HepG2 (cell line): ENCODE data around the gene NCR1. TPM values are rescaled to one million over a fixed set of nuclear protein-coding genes. Genes with fewer than 3 reads are reported as not detected.

Experiments used
- ATAC-seq: fragments of 200-7000 bp; cut with Tn5 transposase; 3 replicates; pipeline ENCODE4 v1.9.1; 2020; ENCODE audit warnings: mild to moderate bottlenecking, moderate library complexity
- BruUV-seq: library from RNA; stranded (reverse); fragments of 400-500 nt; replicated peaks from 2 replicates; lab custom pipeline; 2021; lab: Mats Ljungman, UMichigan
- CTCF ChIA-PET: fragments of 300-600 bp; formaldehyde crosslinking; extraction: SDS; loops from one replicate; lab custom pipeline; 2021; ENCODE audit warnings: low total read pairs, inconsistent platforms, low intra/inter-chr PET ratio; lab: Yijun Ruan, JAX
- POLR2A ChIA-PET: fragments of 350-600 bp; sonication (Branson Sonifier 250); formaldehyde crosslinking; loops from one replicate; lab custom pipeline; 2020; ENCODE audit warnings: antibody characterized with exemption, inconsistent platforms; lab: Yijun Ruan, JAX
- DNase-seq: peaks from one replicate; pipeline ENCODE4 v3.0.0-alpha.2; 2015; ENCODE audit warnings: low spot score
- FAIRE-seq: peaks from 3 replicates; lab custom pipeline; 2011; peaks lifted over from hg19 to GRCh38; lab: Jason Lieb, UNC
- H2AFZ ChIP-seq: one replicate; pipeline ENCODE4 v1.6.1; 2011; ENCODE audit warnings: low read length, inconsistent platforms
- H3K27ac ChIP-seq: fragments of 300-600 bp; 3 replicates; pipeline ENCODE4 v1.8.0; 2011; ENCODE audit warnings: mixed run types, mild to moderate bottlenecking, mixed read lengths, low read length, inconsistent platforms; ENCODE audit not compliant: insufficient read depth; ENCODE audit errors: extremely low read length
- H3K27me3 ChIP-seq, 2 experiments: fragments of 200-600 bp in 1 of 2; 2 replicates in 1 of 2; 3 replicates in 1 of 2; pipeline versions ENCODE4 v1.6.0 to v1.8.0; 2011; ENCODE audit warnings: low read length in 2 of 2, mild to moderate bottlenecking in 2 of 2, moderate library complexity in 2 of 2, inconsistent platforms in 1 of 2; ENCODE audit not compliant: insufficient read depth in 2 of 2, control insufficient read depth in 1 of 2
- H3K36me3 ChIP-seq, 2 experiments: fragments of 200-600 bp in 1 of 2; replicated peaks in 1 of 2; 2 replicates in 1 of 2; 3 replicates in 1 of 2; pipeline versions ENCODE4 v1.5.1 to v1.8.0; 2011; ENCODE audit warnings: low read length in 2 of 2, inconsistent platforms in 1 of 2; ENCODE audit not compliant: insufficient read depth in 2 of 2, control insufficient read depth in 1 of 2
- H3K4me1 ChIP-seq: 2 replicates; pipeline ENCODE4 v1.5.1; 2012; ENCODE audit warnings: low read length, inconsistent platforms; ENCODE audit not compliant: insufficient read depth
- H3K4me2 ChIP-seq: 2 replicates; pipeline ENCODE4 v1.6.0; 2011; ENCODE audit warnings: low read depth, low read length, inconsistent platforms
- H3K4me3 ChIP-seq, 3 experiments: fragments of 200-600 bp in 1 of 3; sonication (generic), shearing (Covaris generic) in 1 of 3; replicated peaks in 1 of 3; 2 replicates each; pipeline ENCODE4 v1.5.1; 2011 to 2016; ENCODE audit warnings: low read length in 3 of 3, inconsistent platforms in 2 of 3, low read depth in 2 of 3, mild to moderate bottlenecking in 2 of 3, control low read depth in 1 of 3, mixed read lengths in 1 of 3; ENCODE audit not compliant: insufficient read depth in 1 of 3
- H3K79me2 ChIP-seq: one replicate; pipeline ENCODE4 v1.6.1; 2011; ENCODE audit warnings: low read length, inconsistent platforms; ENCODE audit not compliant: insufficient read depth
- H3K9ac ChIP-seq: 2 replicates; pipeline ENCODE4 v1.6.0; 2011; ENCODE audit warnings: mild to moderate bottlenecking, low read depth, low read length, inconsistent platforms; ENCODE audit not compliant: insufficient read depth
- H3K9me3 ChIP-seq: 2 replicates; pipeline ENCODE4 v1.5.1; 2012; ENCODE audit warnings: mild to moderate bottlenecking, low read length
- H4K20me1 ChIP-seq: 2 replicates; pipeline ENCODE4 v1.6.0; 2011; ENCODE audit warnings: inconsistent platforms, mild to moderate bottlenecking, low read length, moderate library complexity; ENCODE audit not compliant: insufficient read depth
- IRF2 ChIP-seq: IDR thresholded peaks from 2 replicates; pipeline ENCODE4 v1.6.1; 2018; ENCODE audit warnings: missing genetic modification reagents, missing compliant biosample characterization
- KDM1A ChIP-seq: IDR thresholded peaks from 2 replicates; pipeline ENCODE4 v1.6.1; 2016; ENCODE audit warnings: missing compliant biosample characterization
- MXI1 ChIP-seq: IDR thresholded peaks from 3 replicates; pipeline ENCODE4 v1.6.1; 2012; ENCODE audit warnings: low read depth, low read length, inconsistent platforms, borderline replicate concordance
- MZF1 ChIP-seq: sonication (generic); formaldehyde crosslinking; IDR thresholded peaks from 2 replicates; pipeline ENCODE4 v1.8.1; 2023; ENCODE audit warnings: mild to moderate bottlenecking, missing genetic modification reagents, borderline replicate concordance
- PHF8 ChIP-seq: sonication (generic); formaldehyde crosslinking; IDR thresholded peaks from 2 replicates; pipeline ENCODE4 v1.5.0; 2020; ENCODE audit warnings: missing genetic modification reagents
- PITX1 ChIP-seq: sonication (generic); formaldehyde crosslinking; IDR thresholded peaks from 2 replicates; pipeline ENCODE4 v1.5.1; 2020; ENCODE audit warnings: mild to moderate bottlenecking, missing genetic modification reagents
- PLSCR1 ChIP-seq: sonication (generic); formaldehyde crosslinking; IDR thresholded peaks from 2 replicates; pipeline ENCODE4 v1.5.0; 2020; ENCODE audit warnings: missing genetic modification reagents, mild to moderate bottlenecking, borderline replicate concordance
- RNF2 ChIP-seq: fragments of 450-650 bp; conservative IDR thresholded peaks from 2 replicates; pipeline ENCODE4 v1.6.1; 2016; ENCODE audit warnings: low read depth
- ZKSCAN1 ChIP-seq: fragments of 150-350 bp; IDR thresholded peaks from 2 replicates; pipeline ENCODE4 v1.6.1; 2014; ENCODE audit warnings: low read length
- ZNF138 ChIP-seq: sonication (generic); formaldehyde crosslinking; IDR thresholded peaks from 2 replicates; pipeline ENCODE4 v1.5.0; 2020; ENCODE audit warnings: mild to moderate bottlenecking, low read depth, missing genetic modification reagents
- ZNF205 ChIP-seq: IDR thresholded peaks from 2 replicates; pipeline ENCODE4 v1.6.1; 2018; ENCODE audit warnings: missing biosample characterization, missing genetic modification reagents
- ZNF224 ChIP-seq: sonication (generic); formaldehyde crosslinking; IDR thresholded peaks from 2 replicates; pipeline ENCODE4 v1.5.0; 2020; ENCODE audit warnings: mild to moderate bottlenecking, missing genetic modification reagents
- ZNF577 ChIP-seq: sonication (generic); formaldehyde crosslinking; IDR thresholded peaks from 2 replicates; pipeline ENCODE4 v1.4.0; 2020; ENCODE audit warnings: mild to moderate bottlenecking, low read depth, missing genetic modification reagents, borderline replicate concordance
- WGBS: methylation state at CpG from one replicate; pipeline ENCODE4 v1.1.6; 2017; ENCODE audit warnings: low lambda C conversion rate; 5-methylcytosine and 5-hydroxymethylcytosine counted together
- in situ Hi-C: cut with HindIII; loops from 2 replicates; pipeline ENCODE4 v1.10.0; 2017; ENCODE audit warnings: low pct_unique_long_range_greater_than_20kb; ENCODE audit not compliant: extremely low pct_ligation_motif_present
- intact Hi-C: fragments of 100-400 bp; cut with micrococcal nuclease; formaldehyde crosslinking; loops from one replicate; pipeline ENCODE4 v1.10.0; 2022; ENCODE audit not compliant: unreplicated experiment
- polyA plus RNA-seq, 8 experiments: library from polyadenylated mRNA; depleted of rRNA in 3 of 8; stranded (reverse) in 7 of 8; unstranded in 1 of 8; fragments of >200 nt; fragmentation: Illumina TruSeq in 4 of 8; extraction: Trizol in 4 of 8; gene quantifications; 2 replicates each; pipeline versions ENCODE4 v1.2.1 to v1.2.3, GENCODE V29; 2011 to 2016; ENCODE audit warnings: low read depth in 4 of 8, missing spikeins in 1 of 8, mixed read lengths in 1 of 8; ENCODE audit not compliant: insufficient read depth in 1 of 8
- total RNA-seq, 5 experiments: library from RNA; depleted of rRNA; stranded (reverse); fragments of >200 nt; fragmentation: Illumina TruSeq; extraction: Trizol; gene quantifications; 2 replicates each; pipeline ENCODE4 v1.2.3, GENCODE V29; 2016; ENCODE audit warnings: low read depth in 1 of 5
- TF ChIP-seq, protein P1 (sequence below): sonication (generic); formaldehyde crosslinking; conservative IDR thresholded peaks from 2 replicates; pipeline ENCODE4 v1.8.0; 2022; ENCODE audit warnings: low read depth, missing genetic modification reagents

The NCR1 gene
- total and polyA plus RNA-seq, 2 of the 13 experiments (the other 11 are each of a cell fraction or from before 2014, with no cell fraction given): not detected

DNA sequence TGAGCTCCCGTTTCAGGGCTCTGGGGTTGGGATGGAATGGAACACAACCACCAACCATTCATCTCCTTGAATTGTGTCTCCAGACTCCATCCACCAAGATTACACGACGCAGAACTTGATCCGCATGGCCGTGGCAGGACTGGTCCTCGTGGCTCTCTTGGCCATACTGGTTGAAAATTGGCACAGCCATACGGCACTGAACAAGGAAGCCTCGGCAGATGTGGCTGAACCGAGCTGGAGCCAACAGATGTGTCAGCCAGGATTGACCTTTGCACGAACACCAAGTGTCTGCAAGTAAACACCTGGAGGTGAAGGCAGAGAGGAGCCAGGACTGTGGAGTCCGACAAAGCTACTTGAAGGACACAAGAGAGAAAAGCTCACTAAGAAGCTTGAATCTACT lies 16.4 kb upstream of the NCR1 start:
- H3K4me3 ChIP-seq: no peak overlapping the region
- H3K9ac ChIP-seq: no peak overlapping the region
- H3K9me3 ChIP-seq: no peaks in the 10 kb centered on the region
- FAIRE-seq (no peak), DNase-seq (no peak), ATAC-seq (no peak)
- no peaks in the 10 kb centered on the region for H3K36me3 ChIP-seq
- no TSS peak for BruUV-seq
- H3K27ac ChIP-seq: no peak overlapping the region
- no peaks in the 10 kb centered on the region for H3K79me2 ChIP-seq
- in situ Hi-C loops (no loop called here), intact Hi-C loops (no loop called here)
- ChIA-PET POLR2A (no interaction called here), CTCF (no interaction called here)
- H3K4me1 ChIP-seq: no peaks in the 10 kb centered on the region
- no peaks in the 10 kb centered on the region for H4K20me1 ChIP-seq
- no peak overlapping the region for H2AFZ ChIP-seq
- TF ChIP-seq PITX1 (CRISPR knock-in tag) (no peak), ZNF138 (no peak), ZNF205 (CRISPR knock-in tag) (no peak), PHF8 (no peak), MXI1 (no peak), KDM1A (CRISPR knock-in tag) (no peak), ZNF577 (CRISPR knock-in tag) (no peak), ZKSCAN1 (no peak), MZF1 (no peak), PLSCR1 (no peak), RNF2 (no peak), IRF2 (no peak), ZNF224 (CRISPR knock-in tag) (no peak)
- TF ChIP-seq, protein P1, sequence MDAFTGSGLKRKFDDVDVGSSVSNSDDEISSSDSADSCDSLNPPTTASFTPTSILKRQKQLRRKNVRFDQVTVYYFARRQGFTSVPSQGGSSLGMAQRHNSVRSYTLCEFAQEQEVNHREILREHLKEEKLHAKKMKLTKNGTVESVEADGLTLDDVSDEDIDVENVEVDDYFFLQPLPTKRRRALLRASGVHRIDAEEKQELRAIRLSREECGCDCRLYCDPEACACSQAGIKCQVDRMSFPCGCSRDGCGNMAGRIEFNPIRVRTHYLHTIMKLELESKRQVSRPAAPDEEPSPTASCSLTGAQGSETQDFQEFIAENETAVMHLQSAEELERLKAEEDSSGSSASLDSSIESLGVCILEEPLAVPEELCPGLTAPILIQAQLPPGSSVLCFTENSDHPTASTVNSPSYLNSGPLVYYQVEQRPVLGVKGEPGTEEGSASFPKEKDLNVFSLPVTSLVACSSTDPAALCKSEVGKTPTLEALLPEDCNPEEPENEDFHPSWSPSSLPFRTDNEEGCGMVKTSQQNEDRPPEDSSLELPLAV (CRISPR knock-in tag): no peak
- no peaks in the 10 kb centered on the region; a peak in 1 of 5 replicates for H3K27me3 ChIP-seq
- H3K4me2 ChIP-seq: no peak overlapping the region
- 30% methylated on average over 9 of the region's 11 CpGs for WGBS
